Measurements from ENCODE around the gene RGL4.
"Not testable (repeated sequence)": the region's sequence is repeated elsewhere in the genome, so short reads cannot be mapped to it uniquely, and the experiment has no call there.

The RGL4 gene

GRCh38 chr22:23676841-23677700 lies 13.7 kb upstream of the RGL4 start:
- FAIRE-seq; DNase-seq (ENCODE audit: extremely low spot score, insufficient read length, low read depth): not testable (repeated sequence)

DNA sequence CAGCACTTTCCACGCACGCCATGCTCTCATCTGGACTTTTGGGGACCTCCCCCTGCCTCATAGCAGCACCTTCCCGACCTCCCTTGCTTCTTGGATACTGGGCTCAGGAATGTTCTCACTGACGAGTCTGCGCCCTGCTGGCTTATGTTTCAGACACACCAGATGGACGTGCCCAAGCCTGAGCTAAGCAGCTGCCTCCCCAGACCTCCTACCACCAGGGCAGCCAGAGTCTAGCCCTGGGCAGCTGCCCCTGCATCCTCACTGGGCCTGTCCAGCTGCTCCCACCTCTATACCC lies 13.2 kb upstream of the RGL4 start:
- no peak for FAIRE-seq
- no peak for DNase-seq (ENCODE audit: extremely low spot score, insufficient read length, low read depth)

GRCh38 chr22:23678133-23678532 lies 12.7 kb upstream of the RGL4 start:
- DNase-seq (ENCODE audit: extremely low spot score, insufficient read length, low read depth) (no peak), FAIRE-seq (no peak)

DNA sequence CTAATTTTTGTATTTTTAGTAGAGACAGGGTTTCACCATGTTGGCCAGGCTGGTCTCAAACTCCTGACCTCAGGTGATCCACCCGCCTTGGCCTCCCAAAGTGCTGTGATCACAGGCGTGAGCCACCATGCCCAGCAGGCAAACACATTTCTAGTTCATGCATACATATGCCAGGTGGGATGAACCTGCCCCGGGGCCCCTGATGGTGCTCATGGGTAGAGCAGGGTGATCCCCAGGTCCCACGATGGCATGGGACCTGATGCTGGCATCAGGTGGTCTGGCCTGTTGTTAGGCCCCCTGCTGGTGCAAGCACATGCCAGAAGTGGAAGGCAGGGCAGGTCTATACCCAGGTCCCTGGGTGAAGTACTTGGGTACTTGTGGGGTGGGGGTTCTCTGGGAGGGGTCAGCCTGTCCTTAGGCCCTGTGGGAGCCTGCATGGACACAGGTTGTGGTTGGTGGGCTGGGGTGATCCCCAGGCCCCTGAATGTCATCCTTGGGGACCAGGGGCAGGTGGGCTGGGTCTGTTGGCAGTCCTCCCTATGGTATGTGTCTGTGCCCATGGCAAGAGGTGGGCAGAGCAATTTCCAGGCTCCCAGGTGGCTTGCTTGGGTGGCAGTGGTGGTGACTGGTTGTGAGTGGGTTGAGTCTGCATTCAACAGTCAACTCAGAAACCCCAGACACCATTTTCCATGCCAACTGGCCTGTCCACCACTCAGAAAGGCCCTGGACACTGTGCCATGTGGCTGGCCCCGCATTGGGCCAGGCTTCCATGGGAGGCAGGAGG lies 9.6 kb upstream of the RGL4 start:
- FAIRE-seq (no peak), DNase-seq (ENCODE audit: extremely low spot score, insufficient read length, low read depth) (no peak)

DNA sequence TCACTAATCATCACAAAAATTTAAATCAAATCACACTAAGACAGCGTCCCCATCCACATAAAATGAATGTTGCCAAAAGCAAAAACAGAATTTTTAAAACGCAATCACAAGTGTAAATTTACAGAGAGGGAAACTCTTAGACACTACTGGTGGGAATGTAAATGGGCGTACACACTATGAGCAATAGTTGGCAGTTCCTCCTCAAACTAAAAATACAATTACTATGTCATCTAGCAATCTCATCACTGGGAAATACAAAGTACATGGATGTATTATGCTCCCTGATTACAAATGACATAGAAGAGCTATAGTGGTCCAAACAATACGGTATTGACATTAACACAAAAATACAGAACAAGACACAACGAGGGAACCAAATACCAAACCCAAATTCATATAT lies 8.7 kb upstream of the RGL4 start:
- FAIRE-seq (no peak), DNase-seq (ENCODE audit: extremely low spot score, insufficient read length, low read depth) (no peak)

DNA sequence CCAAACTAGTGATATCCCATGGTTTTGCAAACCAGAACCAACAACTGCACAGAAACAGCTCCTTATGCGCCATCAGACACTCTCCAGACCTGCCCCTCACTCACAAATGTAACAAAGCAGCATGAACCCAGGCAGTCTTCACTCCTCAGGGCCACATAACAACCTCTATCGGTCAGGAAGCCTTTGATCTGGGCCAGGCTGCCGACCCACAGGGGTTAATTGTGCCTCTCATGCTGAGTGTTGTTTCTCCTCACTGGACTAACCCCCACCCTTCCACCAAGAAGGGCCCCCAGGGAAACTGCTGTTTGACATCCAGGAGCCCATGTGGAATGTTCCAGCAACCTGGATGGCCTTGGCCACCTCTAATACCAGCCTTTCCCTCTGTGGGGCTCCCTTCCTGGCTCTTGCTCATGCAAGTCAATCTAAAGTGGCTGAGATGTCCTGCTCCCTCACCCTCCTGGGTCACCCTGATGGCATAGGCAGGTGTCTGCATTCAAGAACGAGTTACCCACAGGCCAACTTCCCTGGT lies 7.9 kb upstream of the RGL4 start:
- no peak for DNase-seq (ENCODE audit: extremely low spot score, insufficient read length, low read depth)

GRCh38 chr22:23683545-23683944 lies 7.3 kb upstream of the RGL4 start:
- FAIRE-seq (no peak), DNase-seq (ENCODE audit: extremely low spot score, insufficient read length, low read depth) (no peak)

More for the DNA sequence above, 7.9 kb upstream of the RGL4 start:
- no peak for FAIRE-seq

- DNase-seq (ENCODE audit: extremely low spot score, insufficient read length, low read depth) (no peak), FAIRE-seq (no peak)
Measured at GRCh38 chr22:23684026-23684425, 6.8 kb upstream of the RGL4 start.

DNA sequence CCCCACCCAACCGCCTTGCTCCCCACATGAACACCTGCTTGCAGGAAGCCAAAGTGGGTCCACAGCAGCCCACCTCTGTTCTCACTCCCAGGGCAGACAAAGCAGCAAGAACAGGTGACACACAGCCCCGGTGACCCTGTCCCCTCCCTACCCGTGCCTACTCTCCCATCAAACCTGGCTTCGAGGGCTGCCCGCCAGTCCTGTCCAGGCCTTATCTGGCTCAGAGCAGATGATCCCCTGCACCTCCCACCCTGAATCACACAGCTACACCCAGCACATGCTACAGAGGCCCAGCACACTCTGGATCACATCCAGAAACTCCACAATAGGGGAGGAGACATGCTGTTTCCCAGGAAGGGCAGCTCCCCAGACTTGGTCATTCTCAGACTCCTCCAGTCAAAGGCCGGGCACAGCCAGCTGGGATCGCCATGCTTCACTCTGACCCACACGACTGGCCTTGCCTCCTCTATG lies 6.2 kb upstream of the RGL4 start:
- no peak for DNase-seq (ENCODE audit: extremely low spot score, insufficient read length, low read depth)
- no peak for FAIRE-seq

DNA sequence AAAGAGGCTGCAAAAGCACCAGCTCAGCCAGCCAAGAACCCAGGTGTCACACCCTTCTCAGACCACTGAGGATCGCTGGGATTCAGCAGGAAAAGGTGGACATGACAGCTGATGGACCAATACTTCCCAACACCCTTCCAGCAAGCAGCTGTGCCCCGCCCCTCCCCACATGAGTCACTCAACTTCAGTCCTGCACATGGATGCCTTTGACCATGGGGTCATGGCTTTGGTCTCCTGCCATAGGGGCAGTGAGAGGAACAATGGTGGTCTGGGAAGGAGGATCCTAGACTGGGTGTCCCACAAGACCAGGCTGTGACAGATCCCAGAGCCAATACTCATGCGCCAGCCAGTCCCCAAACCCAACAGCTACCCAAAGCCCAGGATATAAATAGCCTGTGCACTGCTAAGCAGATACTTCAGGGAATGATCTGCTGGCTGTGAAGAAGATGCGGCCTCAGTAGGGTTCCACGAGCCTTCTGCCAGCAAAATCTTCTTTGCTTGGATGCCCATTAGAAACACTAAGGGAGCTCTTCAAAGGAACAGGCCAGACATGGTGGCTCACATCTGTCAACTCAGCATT lies 5.5 kb upstream of the RGL4 start:
- no peak for FAIRE-seq
- DNase-seq (ENCODE audit: extremely low spot score, insufficient read length, low read depth), result no peak

DNA sequence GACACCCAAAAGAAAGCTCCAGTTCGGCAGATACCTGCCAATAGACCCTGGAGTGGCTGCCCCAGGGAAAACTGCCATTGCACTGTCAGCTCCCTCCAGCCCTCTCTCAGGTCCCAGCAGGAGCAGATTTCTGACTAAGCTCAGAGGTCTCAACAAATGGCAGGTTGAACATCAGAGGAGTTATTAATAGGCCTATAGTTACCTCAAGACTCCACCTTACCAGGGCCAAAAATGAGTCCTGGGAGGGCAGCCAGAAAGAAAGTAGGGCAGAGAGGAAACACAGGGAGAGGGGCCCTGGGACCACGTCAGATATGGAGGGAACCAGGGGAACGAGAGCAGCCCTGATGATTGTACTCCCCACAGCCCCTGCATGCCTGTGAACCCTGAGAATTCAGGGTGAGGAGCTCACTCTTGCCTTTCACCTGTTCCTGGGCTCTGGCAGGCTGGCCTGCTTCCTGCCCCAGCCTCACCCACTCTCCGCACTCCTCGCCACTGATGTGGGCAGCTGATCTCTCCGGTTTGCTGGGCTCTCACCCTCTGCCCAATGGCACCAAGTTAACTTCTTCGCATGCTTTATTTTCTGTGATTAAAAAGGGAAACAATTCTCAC lies 4.3 kb upstream of the RGL4 start:
- FAIRE-seq, result no peak
- DNase-seq (ENCODE audit: extremely low spot score, insufficient read length, low read depth), result no peak

DNA sequence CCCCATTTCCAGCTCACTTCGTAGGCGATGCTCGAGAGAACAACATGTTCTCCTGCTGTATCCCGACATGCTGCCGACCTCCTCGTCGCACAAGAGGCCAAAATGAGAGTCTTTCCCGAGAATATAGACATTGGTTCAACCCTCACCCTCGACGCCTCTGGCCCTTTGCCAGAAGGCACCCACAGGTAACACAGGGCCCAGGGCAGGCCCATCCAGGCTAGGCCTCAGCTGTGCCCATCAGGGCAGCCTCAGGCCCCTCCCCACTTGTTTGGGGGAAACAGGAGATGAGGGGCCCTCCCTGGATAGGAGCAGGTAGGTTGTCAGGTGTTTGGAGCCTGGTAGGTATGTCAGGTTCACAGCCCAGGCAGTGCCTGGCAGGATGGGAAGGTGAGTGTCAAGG lies 2.7 kb upstream of the RGL4 start:
- DNase-seq (ENCODE audit: extremely low spot score, insufficient read length, low read depth) (no peak), FAIRE-seq (no peak)

- FAIRE-seq (no peak), DNase-seq (ENCODE audit: extremely low spot score, insufficient read length, low read depth) (no peak)
Measured at GRCh38 chr22:23688571-23688970, 2.2 kb upstream of the RGL4 start.

DNA sequence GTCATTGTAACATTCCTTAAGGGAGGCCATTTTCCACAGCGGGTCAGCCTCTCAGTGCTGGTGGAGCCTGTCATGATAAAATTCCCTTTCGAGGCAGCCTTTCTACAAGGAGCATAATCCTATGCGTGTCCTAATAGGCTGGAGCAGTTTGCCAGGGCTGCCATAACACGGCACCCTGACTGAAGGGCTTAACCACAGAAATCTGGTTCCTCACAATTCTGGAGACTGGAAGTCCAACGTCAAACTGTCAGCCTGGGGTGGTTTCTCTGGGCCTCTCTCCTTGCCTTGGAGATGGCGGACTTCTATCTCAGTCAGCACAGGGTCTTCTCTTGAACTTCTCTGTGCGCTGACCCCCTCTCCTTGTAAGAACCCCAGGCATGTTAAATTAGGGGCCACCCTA lies 1.4 kb upstream of the RGL4 start:
- FAIRE-seq (no peak), DNase-seq (ENCODE audit: extremely low spot score, insufficient read length, low read depth) (no peak)

GRCh38 chr22:23691748-23692423 lies 1.1 kb downstream of the RGL4 start:
- DNase-seq (ENCODE audit: extremely low spot score, insufficient read length, low read depth), result no peak
- FAIRE-seq, result no peak

- no peak for FAIRE-seq
- DNase-seq (ENCODE audit: extremely low spot score, insufficient read length, low read depth), result no peak
Measured at GRCh38 chr22:23692598-23693291, 1.9 kb downstream of the RGL4 start.

DNA sequence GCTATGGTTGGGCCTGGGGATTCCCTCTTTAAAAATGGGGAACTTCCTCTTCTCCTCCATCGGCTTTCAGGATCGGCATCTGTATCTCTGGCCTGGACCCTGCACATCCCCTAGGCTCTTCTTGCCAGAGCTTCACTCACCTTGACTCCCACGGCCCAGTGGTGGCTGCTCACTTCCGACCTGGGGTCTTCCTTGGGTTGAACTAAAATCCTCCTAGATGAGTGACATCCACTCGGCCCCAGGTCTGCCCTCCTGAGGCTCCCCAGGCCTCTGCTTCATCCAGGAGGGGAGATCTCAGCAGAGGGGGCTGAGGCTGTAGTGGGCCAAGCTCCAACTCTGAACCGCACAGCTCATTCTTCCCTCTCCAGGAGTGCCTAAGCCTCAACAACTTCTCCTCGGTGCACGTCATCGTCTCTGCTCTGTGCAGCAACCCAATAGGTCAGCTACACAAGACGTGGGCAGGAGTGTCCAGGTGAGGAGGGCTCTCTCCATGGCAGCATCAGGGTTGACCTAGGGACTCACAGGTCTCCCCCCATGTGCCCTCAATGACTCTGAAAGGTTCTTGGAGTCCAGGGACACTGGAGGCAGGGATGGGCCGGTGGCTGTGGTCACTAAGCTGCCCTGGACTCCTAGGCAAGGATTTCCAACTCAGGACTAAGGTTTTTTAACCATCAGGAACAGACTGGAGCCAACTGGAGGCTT lies 3.3 kb downstream of the RGL4 start:
- DNase-seq (ENCODE audit: extremely low spot score, insufficient read length, low read depth) (no peak), FAIRE-seq (no peak)

- FAIRE-seq (no peak), DNase-seq (ENCODE audit: extremely low spot score, insufficient read length, low read depth) (no peak)
Measured at GRCh38 chr22:23695141-23695540, 4.3 kb downstream of the RGL4 start.

All from GM18507 (cell line).